ENCODE results near the gene ALPL.
"Not testable (repeated sequence)": the region's sequence is repeated elsewhere in the genome, so short reads cannot be mapped to it uniquely, and the experiment has no call there.

Gene ALPL

GRCh38 chr1:21563971-21564370, 54.7 kb downstream of the ALPL start:
- DNase-seq: no peak

- peak; percentile 38 for DNase-seq
Observed at GRCh38 chr1:21564521-21565095, 55.4 kb downstream of the ALPL start.

GRCh38 chr1:21565285-21565684, 56.1 kb downstream of the ALPL start:
- DNase-seq: no peak

GRCh38 chr1:21566361-21566760, 57.1 kb downstream of the ALPL start:
- not testable (repeated sequence) for DNase-seq

- DNase-seq: no peak
Observed at GRCh38 chr1:21567241-21568005, 58.2 kb downstream of the ALPL start.

GRCh38 chr1:21568006-21568746, 59.0 kb downstream of the ALPL start:
- DNase-seq: peak; percentile 62

- no peak for DNase-seq
Observed at GRCh38 chr1:21568809-21569385, 59.7 kb downstream of the ALPL start.

- DNase-seq: no peak
Observed at GRCh38 chr1:21569820-21570527, 60.8 kb downstream of the ALPL start.

GRCh38 chr1:21570528-21570875, 61.3 kb downstream of the ALPL start:
- DNase-seq: no peak

- DNase-seq: no peak
Observed at GRCh38 chr1:21570885-21571284, 61.7 kb downstream of the ALPL start.

GRCh38 chr1:21572221-21572620, 63.0 kb downstream of the ALPL start:
- DNase-seq: no peak

- DNase-seq: no peak
Observed at GRCh38 chr1:21572735-21573277, 63.6 kb downstream of the ALPL start.

- DNase-seq: no peak
Observed at GRCh38 chr1:21573475-21573874, 64.3 kb downstream of the ALPL start.

GRCh38 chr1:21573971-21574465, 64.8 kb downstream of the ALPL start:
- peak; percentile 95 for DNase-seq

- DNase-seq: no peak
Observed at GRCh38 chr1:21574466-21575151, 65.4 kb downstream of the ALPL start.

- DNase-seq: no peak
Observed at GRCh38 chr1:21575351-21575942, 66.2 kb downstream of the ALPL start.

GRCh38 chr1:21576031-21576797, 67.0 kb downstream of the ALPL start:
- DNase-seq: no peak

- DNase-seq: no peak
Observed at GRCh38 chr1:21576798-21577187, 67.6 kb downstream of the ALPL start.

- no peak for DNase-seq
Observed at GRCh38 chr1:21577324-21577723, 68.1 kb downstream of the ALPL start.

- no peak for DNase-seq
Observed at GRCh38 chr1:21577933-21578332, 68.7 kb downstream of the ALPL start.

GRCh38 chr1:21579791-21580190, 70.6 kb downstream of the ALPL start:
- DNase-seq: peak; percentile 96
